NT2/D1 (cell line): ENCODE measurements around the gene PARP16.

Source experiments
- DNase-seq: peaks from one replicate; pipeline ENCODE4 v3.0.0-alpha.2; 2011; ENCODE audit warnings: low read depth, low spot score
- H3K27me3 ChIP-seq: 2 replicates; pipeline ENCODE4 v1.6.0; 2011; ENCODE audit warnings: mild to moderate bottlenecking; ENCODE audit not compliant: insufficient read length, insufficient read depth
- H3K36me3 ChIP-seq: 2 replicates; pipeline ENCODE4 v1.6.1; 2011; ENCODE audit warnings: mild to moderate bottlenecking, low read length, mixed read lengths; ENCODE audit not compliant: insufficient read depth, insufficient read length
- H3K4me1 ChIP-seq: 2 replicates; pipeline ENCODE4 v1.5.1; 2011; ENCODE audit not compliant: insufficient read depth, insufficient read length
- H3K4me3 ChIP-seq: 2 replicates; pipeline ENCODE4 v1.5.1; 2011; ENCODE audit warnings: low read depth; ENCODE audit not compliant: insufficient read length
- H3K9ac ChIP-seq: 2 replicates; pipeline ENCODE4 v1.6.0; 2011; ENCODE audit warnings: low read depth; ENCODE audit not compliant: insufficient read length
- H3K9me3 ChIP-seq: 2 replicates; pipeline ENCODE4 v1.5.1; 2011; ENCODE audit warnings: mild to moderate bottlenecking, low read length; ENCODE audit not compliant: insufficient read depth
- SUZ12 ChIP-seq: IDR thresholded peaks from 2 replicates; pipeline ENCODE4 v1.6.1; 2011; ENCODE audit not compliant: insufficient read length, insufficient read depth; ENCODE audit errors: extremely low read depth
- YY1 ChIP-seq: IDR thresholded peaks from 2 replicates; pipeline ENCODE4 v1.6.1; 2011; ENCODE audit not compliant: insufficient read length, insufficient read depth
- ZNF274 ChIP-seq: IDR thresholded peaks from 2 replicates; pipeline ENCODE4 v1.6.1; 2011; ENCODE audit warnings: mild to moderate bottlenecking, low read depth, low read length

The PARP16 gene

GRCh38 chr15:65332391-65333147 lies 45.9 kb upstream of the PARP16 start:
- Histone ChIP-seq H3K36me3 (peaks cover 75% of the 10 kb centered on the region), H3K9me3 (no peaks in the 10 kb centered on the region), H3K4me1 (peaks cover 40% of the 10 kb centered on the region), H3K9ac (peak overlapping the region; percentile 51), H3K27me3 (no peaks in the 10 kb centered on the region), H3K4me3 (no peak overlapping the region)
- TF ChIP-seq ZNF274 (no peak), SUZ12 (no peak), YY1 (no peak)
- DNase-seq = no peak

GRCh38 chr15:65331811-65332210 lies 45.1 kb upstream of the PARP16 start:
- H3K36me3 ChIP-seq = peaks cover 79% of the 10 kb centered on the region
- H3K9ac ChIP-seq = peak overlapping the region; percentile 17
- no peaks in the 10 kb centered on the region for H3K9me3 ChIP-seq
- H3K27me3 ChIP-seq = no peaks in the 10 kb centered on the region
- DNase-seq = no peak
- TF ChIP-seq SUZ12 = no peak
- TF ChIP-seq YY1 = no peak
- TF ChIP-seq ZNF274 = no peak
- peaks cover 33% of the 10 kb centered on the region for H3K4me1 ChIP-seq
- H3K4me3 ChIP-seq = no peak overlapping the region

DNA sequence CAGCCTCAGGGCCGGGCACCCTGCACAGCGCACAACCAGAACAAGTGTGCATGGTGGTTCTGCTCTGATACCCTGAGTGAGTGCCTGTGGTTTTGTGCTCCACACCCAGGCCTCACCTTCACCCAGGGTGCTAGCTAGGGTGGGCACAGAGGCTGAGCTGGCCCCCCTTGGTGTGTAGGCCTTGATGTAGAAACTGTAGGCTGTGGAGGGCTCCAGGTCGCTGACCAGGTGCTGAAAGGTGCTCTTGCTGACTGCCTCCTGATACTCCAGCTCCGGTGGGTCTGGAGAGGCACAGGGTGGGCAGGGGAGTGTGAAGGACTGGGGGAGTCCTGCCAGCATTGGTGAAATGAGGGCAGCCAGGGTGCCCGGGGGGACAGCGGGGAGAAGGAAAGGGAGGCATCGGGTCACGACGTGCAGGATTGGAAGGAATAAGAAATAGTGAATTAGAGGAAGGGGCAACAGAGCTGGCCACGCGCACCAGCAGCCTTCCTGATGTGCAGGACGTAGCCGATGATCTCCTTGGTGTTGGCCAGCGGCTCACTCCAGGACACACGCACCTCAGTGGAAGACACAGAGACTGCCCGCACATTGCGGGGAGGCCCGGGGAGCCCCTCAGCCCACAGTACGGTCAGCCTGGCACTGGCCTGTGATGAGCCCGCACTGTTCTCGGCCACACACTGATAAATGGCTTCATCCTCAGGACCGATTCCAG lies 44.4 kb upstream of the PARP16 start:
- no peak for DNase-seq
- Histone ChIP-seq H3K36me3 (peaks cover 79% of the 10 kb centered on the region), H3K4me3 (no peak overlapping the region), H3K9ac (peak overlapping the region; percentile 29), H3K9me3 (no peaks in the 10 kb centered on the region), H3K4me1 (peaks cover 31% of the 10 kb centered on the region), H3K27me3 (no peaks in the 10 kb centered on the region)
- no peak for TF ChIP-seq YY1
- no peak for TF ChIP-seq SUZ12
- no peak for TF ChIP-seq ZNF274

DNA sequence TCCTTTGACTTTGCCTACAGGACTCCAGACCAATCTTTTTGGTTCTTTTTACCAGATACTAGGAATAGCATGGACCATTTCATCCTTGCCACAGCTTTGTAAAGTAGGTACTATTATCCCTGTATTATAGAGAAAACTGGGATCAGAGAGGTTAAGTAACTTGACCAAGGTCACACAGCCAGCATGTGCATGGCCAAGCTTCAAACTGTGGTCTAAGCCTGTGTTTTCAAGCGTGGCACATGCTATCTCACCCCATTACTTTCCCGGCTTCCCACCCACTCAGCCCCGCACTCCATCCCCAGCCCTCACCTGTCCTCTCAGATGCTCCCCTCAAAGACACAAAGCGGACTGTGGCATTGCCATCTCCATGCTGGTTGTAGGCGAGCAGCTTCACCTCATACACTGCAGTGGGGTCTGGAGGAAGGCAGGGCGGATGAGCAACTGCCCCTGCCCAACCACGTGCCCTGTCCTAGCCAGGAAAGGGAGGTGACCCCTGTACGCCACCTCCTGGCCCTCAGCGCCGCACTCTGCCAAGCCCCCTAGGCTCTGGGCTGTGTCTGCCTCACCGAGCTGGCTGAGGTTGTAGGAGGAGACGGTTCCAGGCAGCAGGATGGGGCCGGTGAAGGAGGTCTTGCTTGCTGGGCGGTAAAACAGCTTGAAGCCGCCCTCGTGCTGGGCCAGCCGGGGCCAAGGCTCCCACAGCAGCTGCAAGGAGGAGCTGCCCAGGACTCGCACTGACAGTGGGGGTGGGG lies 43.5 kb upstream of the PARP16 start:
- DNase-seq = no peak
- Histone ChIP-seq H3K27me3 (no peaks in the 10 kb centered on the region), H3K9ac (peak overlapping the region; percentile 1), H3K36me3 (peaks cover 72% of the 10 kb centered on the region), H3K4me1 (peaks cover 23% of the 10 kb centered on the region), H3K4me3 (no peak overlapping the region), H3K9me3 (no peaks in the 10 kb centered on the region)
- no peak for TF ChIP-seq SUZ12

DNA sequence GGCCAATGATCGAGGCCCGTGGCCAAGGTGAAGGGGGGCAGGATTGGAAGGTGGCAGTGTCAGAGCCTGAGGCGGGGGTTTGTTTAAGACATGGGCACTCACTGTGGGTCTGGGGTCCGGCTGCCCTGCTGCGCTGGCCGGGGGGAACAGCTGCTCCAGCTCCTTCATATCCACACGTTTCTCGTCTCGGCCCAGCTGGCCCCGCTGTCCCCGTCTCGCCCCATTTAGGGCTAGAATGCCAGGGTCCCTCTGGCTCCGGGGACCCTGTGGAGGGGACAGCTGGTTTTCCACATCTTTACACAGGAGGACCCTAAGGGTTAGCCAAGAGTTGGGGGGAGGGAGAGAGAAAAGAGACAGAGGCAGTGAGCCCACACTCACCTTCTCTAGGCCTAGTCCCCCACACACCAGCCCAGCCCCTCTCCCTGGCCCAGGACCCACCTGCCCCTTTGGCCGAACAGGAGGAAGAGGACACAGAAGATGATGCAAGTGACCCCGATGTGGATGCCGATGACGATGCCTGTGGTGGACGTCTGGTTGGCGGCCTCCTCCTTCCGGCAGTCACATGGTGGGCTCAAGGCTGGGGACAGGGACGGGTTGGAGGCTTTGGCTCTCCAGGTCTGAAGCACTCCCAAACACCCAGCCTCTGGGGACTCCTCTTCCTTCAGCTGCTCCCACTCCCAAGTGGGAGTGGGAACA lies 42.8 kb upstream of the PARP16 start:
- H3K36me3 ChIP-seq = peaks cover 69% of the 10 kb centered on the region
- no peak overlapping the region for H3K9ac ChIP-seq
- TF ChIP-seq YY1 = no peak
- TF ChIP-seq ZNF274 = no peak
- no peak for TF ChIP-seq SUZ12
- no peaks in the 10 kb centered on the region for H3K9me3 ChIP-seq
- no peak for DNase-seq
- no peaks in the 10 kb centered on the region for H3K27me3 ChIP-seq
- H3K4me1 ChIP-seq = peaks cover 17% of the 10 kb centered on the region
- no peak overlapping the region for H3K4me3 ChIP-seq

GRCh38 chr15:65328506-65329287 lies 42.0 kb upstream of the PARP16 start:
- no peak for TF ChIP-seq YY1
- no peak overlapping the region for H3K4me3 ChIP-seq
- no peak for DNase-seq
- H3K27me3 ChIP-seq = no peaks in the 10 kb centered on the region
- peaks cover 65% of the 10 kb centered on the region for H3K36me3 ChIP-seq
- peaks cover 13% of the 10 kb centered on the region for H3K4me1 ChIP-seq
- H3K9ac ChIP-seq = no peak overlapping the region
- no peaks in the 10 kb centered on the region for H3K9me3 ChIP-seq
